ENCODE measurements around the gene BCL2.
"Not testable (repeated sequence)": the region's sequence is repeated elsewhere in the genome, so short reads cannot be mapped to it uniquely, and the experiment has no call there.

Gene BCL2

GRCh38 chr18:63229971-63230370 lies 89.6 kb downstream of the BCL2 start:
- no peak for DNase-seq

GRCh38 chr18:63225434-63225833 lies 94.1 kb downstream of the BCL2 start:
- DNase-seq, result no peak

- no peak for DNase-seq
Observed at GRCh38 chr18:63224630-63225029, 94.9 kb downstream of the BCL2 start.

- DNase-seq, result no peak
Observed at GRCh38 chr18:63223837-63224236, 95.7 kb downstream of the BCL2 start.

DNA sequence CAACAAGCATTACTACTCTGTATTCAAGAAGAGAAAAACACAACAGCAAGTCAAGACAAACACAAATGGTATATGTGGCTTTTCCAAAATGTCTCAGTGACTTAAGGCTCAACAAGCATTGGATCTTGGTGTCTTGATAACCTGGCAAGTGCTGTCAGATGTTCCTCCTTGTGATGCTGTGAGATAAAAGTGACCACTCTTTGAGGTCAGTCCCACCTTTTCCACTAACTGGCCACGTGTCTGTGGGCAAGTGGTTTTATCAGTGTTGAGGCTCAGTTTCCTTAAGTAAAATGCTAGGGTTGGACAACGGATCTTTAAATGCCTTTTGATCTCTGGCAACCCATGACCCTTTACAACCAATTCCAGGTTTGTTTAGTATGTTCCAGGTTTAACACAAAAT lies 98.7 kb downstream of the BCL2 start:
- DNase-seq, result no peak

DNA sequence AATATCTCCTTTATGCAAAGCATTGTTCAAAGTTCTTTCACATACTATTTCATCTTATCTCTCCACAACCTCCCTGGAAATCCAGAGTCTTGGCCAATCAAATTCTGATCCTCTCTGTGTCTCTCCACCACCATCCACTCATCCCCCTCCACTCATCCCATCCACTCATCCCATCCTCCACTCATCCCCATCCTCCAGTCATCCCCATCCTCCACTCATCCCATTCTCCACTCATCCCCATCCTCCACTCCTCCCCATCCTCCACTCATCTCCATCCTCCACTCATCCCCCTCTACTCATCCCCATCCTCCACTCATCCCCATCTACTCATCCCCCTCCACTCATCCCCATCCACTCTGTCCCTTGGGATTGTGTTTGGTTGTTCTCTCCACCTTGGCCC lies 101.1 kb downstream of the BCL2 start:
- no peak for DNase-seq

- DNase-seq, result no peak
Observed at GRCh38 chr18:63216516-63217311, 102.9 kb downstream of the BCL2 start.

DNA sequence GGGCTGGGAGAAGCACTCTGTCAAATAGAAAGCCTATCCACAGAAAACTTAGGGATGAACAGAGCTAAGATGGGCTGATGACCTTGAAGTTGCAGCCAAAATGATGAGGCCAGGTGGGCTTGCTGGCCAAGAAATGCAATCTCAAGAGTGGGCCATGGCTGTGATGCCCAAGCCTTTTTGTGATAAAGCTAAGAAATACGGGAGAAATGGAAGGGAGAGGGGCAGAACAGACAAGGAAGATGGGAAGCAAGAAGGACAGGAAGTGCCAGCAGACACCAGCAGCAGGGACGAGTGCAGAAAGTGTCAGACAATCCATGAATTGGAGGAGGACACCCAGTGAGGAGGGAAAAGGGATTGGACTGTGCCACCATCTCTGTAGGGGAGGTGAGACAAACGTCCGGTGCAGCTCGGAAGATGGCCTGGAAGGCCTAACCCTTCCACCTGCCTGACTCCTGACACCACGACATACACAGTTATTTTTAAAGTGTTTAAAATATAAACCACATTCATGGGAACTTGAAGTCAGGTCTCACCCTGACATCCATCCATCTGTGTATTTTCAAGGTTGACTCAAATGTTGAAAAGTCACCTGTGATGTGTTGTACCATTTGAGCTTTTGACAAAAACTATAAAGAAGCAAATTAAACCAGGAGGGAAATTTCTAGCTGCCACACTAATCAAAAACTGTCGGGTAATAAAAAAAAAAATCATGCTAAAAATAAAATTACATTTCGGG lies 105.5 kb downstream of the BCL2 start:
- DNase-seq, result no peak

DNA sequence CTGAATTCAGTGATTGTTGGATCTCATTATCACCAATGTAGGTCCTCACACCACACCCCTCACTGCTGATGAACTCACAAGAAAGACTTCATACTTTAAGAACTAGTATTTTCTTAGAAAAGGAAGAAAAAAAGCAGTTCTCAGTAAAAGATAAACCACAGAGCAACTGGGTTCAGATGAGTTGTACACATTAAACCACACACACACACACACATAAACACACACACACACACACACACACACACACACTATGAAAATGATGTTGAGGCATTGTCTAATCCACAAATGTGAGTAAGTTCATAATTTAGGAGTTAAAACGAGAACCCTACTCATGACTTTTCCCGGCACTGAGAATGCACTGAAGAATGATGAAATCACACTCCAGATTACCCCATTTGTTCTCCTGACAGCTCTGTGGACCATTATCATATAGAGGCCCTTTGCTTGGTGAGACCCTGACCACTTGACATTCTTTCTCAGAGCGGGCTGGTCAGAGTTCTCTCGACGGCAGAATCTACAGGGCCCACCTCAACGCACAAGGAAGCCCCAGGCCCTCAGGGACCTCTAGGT lies 106.2 kb downstream of the BCL2 start:
- no peak for DNase-seq

DNA sequence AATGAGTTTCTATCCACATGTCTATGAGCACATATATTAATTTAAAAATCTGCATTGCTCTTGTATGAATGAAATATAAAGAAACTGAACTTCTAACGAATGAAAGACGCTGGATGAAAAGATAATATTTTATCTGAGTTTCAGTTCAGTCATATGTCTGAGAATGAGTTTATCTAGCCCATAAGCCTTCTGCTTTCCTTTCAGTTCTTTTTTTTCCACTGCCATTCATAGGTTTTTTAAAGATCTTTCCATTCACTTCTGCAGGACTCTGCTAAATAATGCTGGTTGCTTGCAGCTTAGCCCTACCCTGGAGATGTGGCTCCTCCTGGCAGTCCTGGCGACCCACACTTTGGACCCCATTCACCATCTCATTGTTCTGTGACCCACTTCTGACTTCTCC lies 109.0 kb downstream of the BCL2 start:
- no peak for DNase-seq

- DNase-seq, result peak; percentile 25
Observed at GRCh38 chr18:63208676-63209075, 110.9 kb downstream of the BCL2 start.

- peak; percentile 64 for DNase-seq
Observed at GRCh38 chr18:63207835-63208234, 111.7 kb downstream of the BCL2 start.

DNA sequence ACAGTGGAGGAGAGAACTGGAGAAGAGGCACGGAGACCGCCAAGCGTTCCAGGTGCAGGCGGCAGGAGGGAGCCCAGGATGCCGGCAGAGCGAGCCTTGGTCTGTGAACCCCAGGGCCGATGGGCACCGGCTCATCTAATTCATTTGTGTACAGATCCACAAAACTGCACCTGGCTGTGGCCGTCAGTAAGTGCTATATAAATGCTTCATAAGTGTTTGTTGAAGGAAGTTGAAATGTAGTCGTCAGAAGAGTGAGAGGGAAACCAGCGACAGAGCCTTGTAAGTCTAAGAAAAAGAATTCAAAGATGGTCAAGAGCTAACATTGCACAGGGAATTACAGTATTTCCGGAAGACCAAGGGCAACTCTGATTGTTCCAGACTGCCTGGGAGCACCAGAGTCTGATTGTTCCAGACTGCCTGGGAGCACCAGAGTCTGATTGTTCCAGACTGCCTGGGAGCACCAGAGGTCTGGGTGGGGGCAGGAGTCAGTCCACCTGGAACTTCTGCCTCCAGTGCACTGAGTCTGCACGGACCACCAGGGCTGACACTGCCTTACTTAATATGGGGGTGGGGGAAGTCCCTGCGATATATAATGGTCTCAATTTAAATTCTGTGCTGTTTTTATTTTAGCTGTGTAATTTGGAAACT lies 112.3 kb downstream of the BCL2 start:
- DNase-seq, result peak; percentile 88

- no peak for DNase-seq
Observed at GRCh38 chr18:63206433-63207142, 113.0 kb downstream of the BCL2 start.

GRCh38 chr18:63205791-63206252 lies 113.7 kb downstream of the BCL2 start:
- no peak for DNase-seq

DNA sequence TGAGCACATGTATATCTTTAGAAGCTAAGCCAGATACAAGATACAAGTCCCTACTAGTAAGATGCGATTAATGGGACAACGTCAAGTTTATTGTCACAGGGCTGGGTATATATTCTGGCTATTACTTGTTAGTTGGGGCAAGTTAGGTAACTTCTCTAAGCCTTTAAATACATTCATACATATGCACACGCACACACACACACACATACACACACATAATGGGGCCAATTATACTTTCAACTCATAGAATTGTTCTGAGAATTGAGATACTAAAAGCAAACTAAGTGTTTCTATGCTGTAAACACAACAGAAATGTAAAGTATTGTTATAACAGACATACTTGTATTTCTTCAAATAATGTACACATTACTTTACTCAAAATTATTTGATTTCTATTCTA lies 116.1 kb downstream of the BCL2 start:
- DNase-seq, result no peak

GRCh38 chr18:63202828-63203227 lies 116.7 kb downstream of the BCL2 start:
- DNase-seq, result no peak

DNA sequence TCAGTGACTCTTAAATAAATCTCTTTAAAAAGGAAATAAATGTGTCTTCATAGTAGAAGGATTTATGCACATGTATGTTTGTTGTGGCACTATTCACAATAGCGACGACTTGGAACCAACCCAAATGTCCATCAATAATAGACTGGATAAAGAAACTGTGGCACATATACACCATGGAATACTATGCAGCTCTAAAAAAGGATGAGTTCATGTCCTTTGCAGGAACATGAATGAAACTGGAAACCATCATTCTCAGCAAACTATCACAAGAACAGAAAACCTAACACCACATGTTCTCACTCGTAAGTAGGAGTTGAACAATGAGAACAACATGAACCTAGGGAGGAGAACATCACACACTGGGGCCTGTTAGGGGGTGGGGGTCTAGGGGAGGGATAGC lies 118.1 kb downstream of the BCL2 start:
- not testable (repeated sequence) for DNase-seq

- no peak for DNase-seq
Observed at GRCh38 chr18:63199743-63200241, 119.8 kb downstream of the BCL2 start.

GRCh38 chr18:63198868-63199742 lies 120.5 kb downstream of the BCL2 start:
- DNase-seq, result no peak

DNA sequence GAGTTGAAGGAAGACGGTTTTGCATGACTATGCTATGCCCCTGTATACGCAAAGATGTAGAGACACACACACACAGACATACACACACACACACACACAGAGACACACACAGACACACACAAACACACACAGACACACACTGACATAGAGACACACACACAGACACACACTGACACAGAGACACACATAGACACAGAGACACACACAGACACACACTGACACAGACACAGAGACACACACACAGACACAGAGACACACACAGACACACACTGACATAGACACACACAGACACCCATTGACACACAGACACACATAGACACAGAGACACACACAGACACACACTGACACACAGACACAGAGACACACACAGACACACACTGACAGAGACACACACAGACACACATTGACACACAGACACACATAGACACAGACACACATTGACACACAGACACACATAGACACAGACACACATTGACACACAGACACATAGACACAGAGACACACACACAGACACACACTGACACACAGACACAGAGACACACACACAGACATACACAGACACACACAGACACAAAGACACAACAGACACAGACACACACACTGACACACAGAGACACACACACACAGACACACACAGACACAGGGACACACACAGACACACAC lies 121.3 kb downstream of the BCL2 start:
- no peak for DNase-seq
